Measurements from ENCODE around the gene ADNP.

ADNP gene

GRCh38 chr20:50873585-50873984 lies 57.7 kb downstream of the ADNP start:
- Histone ChIP-seq H3K4me2 (ENCODE audit: low read length, poor library complexity, severe bottlenecking) (no peak overlapping the region), H2AFZ (ENCODE audit: low read depth, low read length) (no peak overlapping the region), H3K9ac (ENCODE audit: low read length) (no peak overlapping the region), H3K27me3 (ENCODE audit: control insufficient read depth in 1 of 2, insufficient read depth in 1 of 2, low read length in 2 of 2) (no peaks in the 10 kb centered on the region), H3K14ac (ENCODE audit: low read length in 2 of 2) (no peak overlapping the region), H4K8ac (ENCODE audit: low read length) (no peak overlapping the region), H3K23ac (ENCODE audit: low read length in 2 of 2) (no peak overlapping the region), H3K18ac (ENCODE audit: low read depth in 1 of 2, low read length in 2 of 2) (no peak overlapping the region), H3K4ac (ENCODE audit: low read depth in 1 of 2, low read length in 2 of 2) (no peak overlapping the region), H4K91ac (ENCODE audit: low read length) (peak overlapping the region; percentile 43), H2BK120ac (ENCODE audit: low read depth, low read length) (no peak overlapping the region), H2BK5ac (ENCODE audit: low read depth, low read length, poor library complexity, severe bottlenecking) (no peak overlapping the region), H3K4me1 (ENCODE audit: control insufficient read depth, insufficient read depth, low read depth, low read length) (peaks cover 23% of the 10 kb centered on the region), H3K4me3 (ENCODE audit: insufficient read depth in 1 of 2, low read depth in 1 of 2, low read length in 2 of 2) (no peak overlapping the region), H3K9me3 (ENCODE audit: control insufficient read depth, low read length) (no peaks in the 10 kb centered on the region), H2BK15ac (ENCODE audit: low read depth, poor library complexity, severe bottlenecking) (no peak overlapping the region), H3K36me3 (ENCODE audit: control insufficient read depth in 1 of 2, insufficient read depth in 2 of 2, low read depth in 1 of 2, low read length in 2 of 2) (peaks cover 7 to 15% of the 10 kb centered on the region in 2 experiments), H3K79me1 (replicated peaks; ENCODE audit: low read length, poor library complexity, severe bottlenecking) (peaks cover 2% of the 10 kb centered on the region), H3K27ac (ENCODE audit: low read length, poor library complexity, severe bottlenecking) (no peak overlapping the region), H2AK5ac (ENCODE audit: low read length, severe bottlenecking) (no peak overlapping the region), H2BK12ac (ENCODE audit: low read length in 2 of 2) (no peak overlapping the region)
- no peak for DNase-seq
- WGBS: 93% methylated on average over 10 of the region's 10 CpGs

- no peak overlapping the region for H2BK12ac ChIP-seq (ENCODE audit: low read length in 2 of 2)
- H3K4me2 ChIP-seq (ENCODE audit: low read length, poor library complexity, severe bottlenecking): no peak overlapping the region
- H3K9ac ChIP-seq (ENCODE audit: low read length): no peak overlapping the region
- H4K91ac ChIP-seq (ENCODE audit: low read length): no peak overlapping the region
- no peak overlapping the region for H3K27ac ChIP-seq (ENCODE audit: low read length, poor library complexity, severe bottlenecking)
- H3K9me3 ChIP-seq (ENCODE audit: control insufficient read depth, low read length): no peaks in the 10 kb centered on the region
- H3K23ac ChIP-seq (ENCODE audit: low read length in 2 of 2): no peak overlapping the region
- no peak overlapping the region for H3K18ac ChIP-seq (ENCODE audit: low read depth in 1 of 2, low read length in 2 of 2)
- DNase-seq: no peak
- H3K36me3 ChIP-seq (ENCODE audit: control insufficient read depth in 1 of 2, insufficient read depth in 2 of 2, low read depth in 1 of 2, low read length in 2 of 2): peaks cover 7 to 15% of the 10 kb centered on the region in 2 experiments
- no peak overlapping the region for H2AFZ ChIP-seq (ENCODE audit: low read depth, low read length)
- no peak overlapping the region for H3K4me3 ChIP-seq (ENCODE audit: insufficient read depth in 1 of 2, low read depth in 1 of 2, low read length in 2 of 2)
- H2AK5ac ChIP-seq (ENCODE audit: low read length, severe bottlenecking): no peak overlapping the region
- WGBS: 86% methylated on average over 16 of the region's 16 CpGs
- no peak overlapping the region for H3K4ac ChIP-seq (ENCODE audit: low read depth in 1 of 2, low read length in 2 of 2)
- no peak overlapping the region for H2BK120ac ChIP-seq (ENCODE audit: low read depth, low read length)
- peaks cover 2% of the 10 kb centered on the region for H3K79me1 ChIP-seq (replicated peaks; ENCODE audit: low read length, poor library complexity, severe bottlenecking)
- no peak overlapping the region for H2BK5ac ChIP-seq (ENCODE audit: low read depth, low read length, poor library complexity, severe bottlenecking)
- no peak overlapping the region for H4K8ac ChIP-seq (ENCODE audit: low read length)
- no peaks in the 10 kb centered on the region for H3K27me3 ChIP-seq (ENCODE audit: control insufficient read depth in 1 of 2, insufficient read depth in 1 of 2, low read length in 2 of 2)
- no peak overlapping the region for H3K14ac ChIP-seq (ENCODE audit: low read length in 2 of 2)
- no peak overlapping the region for H2BK15ac ChIP-seq (ENCODE audit: low read depth, poor library complexity, severe bottlenecking)
- peaks cover 23% of the 10 kb centered on the region for H3K4me1 ChIP-seq (ENCODE audit: control insufficient read depth, insufficient read depth, low read depth, low read length)
Measured at GRCh38 chr20:50872560-50873425, 58.4 kb downstream of the ADNP start.

- peak overlapping the region; percentile 28 to 37 for H3K18ac ChIP-seq (ENCODE audit: low read depth in 1 of 2, low read length in 2 of 2)
- H3K27me3 ChIP-seq (ENCODE audit: control insufficient read depth in 1 of 2, insufficient read depth in 1 of 2, low read length in 2 of 2): no peaks in the 10 kb centered on the region
- peak; percentile 59 for DNase-seq
- H3K4me3 ChIP-seq (ENCODE audit: insufficient read depth in 1 of 2, low read depth in 1 of 2, low read length in 2 of 2): no peak overlapping the region
- peak overlapping the region; percentile 85 for H2AK5ac ChIP-seq (ENCODE audit: low read length, severe bottlenecking)
- peak overlapping the region in 1 of 2 experiments; percentile 46 for H3K4ac ChIP-seq (ENCODE audit: low read depth in 1 of 2, low read length in 2 of 2)
- peak overlapping the region in 1 of 2 experiments; percentile 8 for H2BK12ac ChIP-seq (ENCODE audit: low read length in 2 of 2)
- peak overlapping the region; percentile 68 for H3K4me2 ChIP-seq (ENCODE audit: low read length, poor library complexity, severe bottlenecking)
- H3K79me1 ChIP-seq (replicated peaks; ENCODE audit: low read length, poor library complexity, severe bottlenecking): peaks cover 2% of the 10 kb centered on the region
- H2BK15ac ChIP-seq (ENCODE audit: low read depth, poor library complexity, severe bottlenecking): peak overlapping the region; percentile 68
- peaks cover 0 to 3% of the 10 kb centered on the region in 2 experiments for H3K36me3 ChIP-seq (ENCODE audit: control insufficient read depth in 1 of 2, insufficient read depth in 2 of 2, low read depth in 1 of 2, low read length in 2 of 2)
- H4K8ac ChIP-seq (ENCODE audit: low read length): peak overlapping the region; percentile 91
- H4K91ac ChIP-seq (ENCODE audit: low read length): peak overlapping the region; percentile 18
- H3K23ac ChIP-seq (ENCODE audit: low read length in 2 of 2): no peak overlapping the region
- peak overlapping the region; percentile 74 for H3K27ac ChIP-seq (ENCODE audit: low read length, poor library complexity, severe bottlenecking)
- no peak overlapping the region for H3K9ac ChIP-seq (ENCODE audit: low read length)
- H3K4me1 ChIP-seq (ENCODE audit: control insufficient read depth, insufficient read depth, low read depth, low read length): peaks cover 23% of the 10 kb centered on the region
- no peak overlapping the region for H2BK5ac ChIP-seq (ENCODE audit: low read depth, low read length, poor library complexity, severe bottlenecking)
- H2BK120ac ChIP-seq (ENCODE audit: low read depth, low read length): no peak overlapping the region
- H3K14ac ChIP-seq (ENCODE audit: low read length in 2 of 2): no peak overlapping the region
- peak overlapping the region; percentile 1 for H2AFZ ChIP-seq (ENCODE audit: low read depth, low read length)
- H3K9me3 ChIP-seq (ENCODE audit: control insufficient read depth, low read length): no peaks in the 10 kb centered on the region
- WGBS: 12% methylated on average over 17 of the region's 19 CpGs
Measured at GRCh38 chr20:50870561-50871161, 60.6 kb downstream of the ADNP start.

All from mesenchymal stem cell (in vitro differentiated cells and primary cell).